ENCODE results near the gene MPO. TPM values are rescaled to one million over a fixed set of nuclear protein-coding genes. Genes with fewer than 3 reads are reported as not detected.

The MPO gene
- total and polyA plus RNA-seq, 10 of the 15 experiments (the other 5 are each of a cell fraction or from before 2014, with no cell fraction given), result 0.06 to 0.49 (median 0.14) TPM

- no peak overlapping the region for H2AFZ ChIP-seq (ENCODE audit: control insufficient read depth, low read depth, low read length)
- intact Hi-C loops (cut with micrococcal nuclease; ENCODE audit: unreplicated experiment) (no loop called here), in situ Hi-C loops (cut with MboI) (no loop called here)
- H3K4me1 ChIP-seq (ENCODE audit: control insufficient read depth, insufficient read depth, low read length), result no peaks in the 10 kb centered on the region; the same call in 1 of the 2 replicates
- SMC1A ChIA-PET (ENCODE audit: uncharacterized antibody, unreplicated experiment), result no interaction called here
- no peak overlapping the region for H3K27ac ChIP-seq (ENCODE audit: control insufficient read depth, insufficient read depth)
- H3K79me2 ChIP-seq (ENCODE audit: control insufficient read depth, insufficient read depth, low read length), result no peaks in the 10 kb centered on the region
- no peak overlapping the region for H3K9ac ChIP-seq (ENCODE audit: control insufficient read depth, insufficient read depth, low read length)
- no peaks in the 10 kb centered on the region for H4K20me1 ChIP-seq (ENCODE audit: control insufficient read depth, insufficient read depth)
- CTCF ChIA-PET, result interaction anchor here (1.6 kb wide), 1 partner anchor 31 kb away, joined by 4 read pairs; no protein-coding TSS in a partner anchor
- H3K4me2 ChIP-seq (ENCODE audit: control insufficient read depth, insufficient read depth), result no peak overlapping the region
- H3K4me3 ChIP-seq, result no peak overlapping the region
- no peaks in the 10 kb centered on the region; a peak in 1 of 4 replicates for H3K27me3 ChIP-seq (replicated peaks in 1 of 2; ENCODE audit: control insufficient read depth in 2 of 2, insufficient read depth in 2 of 2, low read length in 1 of 2)
- no peaks in the 10 kb centered on the region for H3K36me3 ChIP-seq (ENCODE audit: control insufficient read depth in 2 of 2, insufficient read depth in 2 of 2, low read length in 1 of 2)
- no peak for TF ChIP-seq SUPT20H (IDR thresholded peaks at IDR 0.05; ENCODE audit: borderline replicate concordance, control insufficient read depth, low read depth, low read length)
- no peak for TF ChIP-seq TBL1XR1 (IDR thresholded peaks at IDR 0.05; ENCODE audit: low read depth, low read length)
- TF ChIP-seq ZNF207 (IDR thresholded peaks at IDR 0.05; ENCODE audit: borderline replicate concordance), result no peak
- no peak for TF ChIP-seq NRF1 (conservative IDR thresholded peaks at IDR 0.05; ENCODE audit: low read depth, low read length)
- H3K9me3 ChIP-seq (replicated peaks; ENCODE audit: control insufficient read depth, insufficient read depth, low read length), result no peaks in the 10 kb centered on the region
- 65% methylated on average over 12 of the region's 12 CpGs for WGBS (ENCODE audit: insufficient coverage, insufficient replicate concordance, low lambda C conversion rate, missing lambda C conversion rate)
- FAIRE-seq (no peak), DNase-seq (ENCODE audit: low read depth, low spot score) (no peak), ATAC-seq (no peak)
- RAD21 ChIA-PET (ENCODE audit: unreplicated experiment), result no interaction called here
- no TSS peak for BruUV-seq (replicated peaks)
- POLR2A ChIA-PET, result no interaction called here
Measured at GRCh38 chr17:58272367-58273280, 8.1 kb downstream of the MPO start.

GRCh38 chr17:58271216-58271931 is 9.4 kb downstream of the MPO start:
- no peaks in the 10 kb centered on the region; the same call in 1 of the 2 replicates for H3K4me1 ChIP-seq (ENCODE audit: control insufficient read depth, insufficient read depth, low read length)
- ChIA-PET SMC1A (ENCODE audit: uncharacterized antibody, unreplicated experiment) (no interaction called here), CTCF (interaction anchor here (1.6 kb wide), 1 partner anchor 33 kb away, joined by 4 read pairs; no protein-coding TSS in a partner anchor), RAD21 (ENCODE audit: unreplicated experiment) (no interaction called here), POLR2A (no interaction called here)
- H4K20me1 ChIP-seq (ENCODE audit: control insufficient read depth, insufficient read depth), result no peaks in the 10 kb centered on the region
- no peak overlapping the region for H3K27ac ChIP-seq (ENCODE audit: control insufficient read depth, insufficient read depth)
- H2AFZ ChIP-seq (ENCODE audit: control insufficient read depth, low read depth, low read length), result no peak overlapping the region
- in situ Hi-C loops (cut with MboI) (no loop called here), intact Hi-C loops (cut with micrococcal nuclease; ENCODE audit: unreplicated experiment) (no loop called here)
- H3K4me3 ChIP-seq, result no peak overlapping the region
- H3K36me3 ChIP-seq (ENCODE audit: control insufficient read depth in 2 of 2, insufficient read depth in 2 of 2, low read length in 1 of 2), result no peaks in the 10 kb centered on the region
- no peaks in the 10 kb centered on the region; a peak in 1 of 4 replicates for H3K27me3 ChIP-seq (replicated peaks in 1 of 2; ENCODE audit: control insufficient read depth in 2 of 2, insufficient read depth in 2 of 2, low read length in 1 of 2)
- FAIRE-seq, result no peak
- no peak for ATAC-seq
- no peak overlapping the region for H3K4me2 ChIP-seq (ENCODE audit: control insufficient read depth, insufficient read depth)
- H3K9me3 ChIP-seq (replicated peaks; ENCODE audit: control insufficient read depth, insufficient read depth, low read length), result no peaks in the 10 kb centered on the region
- no peak overlapping the region for H3K9ac ChIP-seq (ENCODE audit: control insufficient read depth, insufficient read depth, low read length)
- BruUV-seq (replicated peaks), result no TSS peak
- 61% methylated on average over 21 of the region's 21 CpGs for WGBS (ENCODE audit: insufficient coverage, insufficient replicate concordance, low lambda C conversion rate, missing lambda C conversion rate)
- H3K79me2 ChIP-seq (ENCODE audit: control insufficient read depth, insufficient read depth, low read length), result no peaks in the 10 kb centered on the region
- DNase-seq (ENCODE audit: low read depth, low spot score), result no peak
- TF ChIP-seq BMI1 (IDR thresholded peaks at IDR 0.05; ENCODE audit: borderline replicate concordance), result no peak
- TF ChIP-seq RBBP5 (conservative IDR thresholded peaks at IDR 0.05), result no peak
- no peak for TF ChIP-seq MTA2 (IDR thresholded peaks at IDR 0.05; ENCODE audit: low read depth)
- no peak for TF ChIP-seq SREBF1 (IDR thresholded peaks at IDR 0.05; ENCODE audit: low read length)
- no peak for TF ChIP-seq ZNF592 (IDR thresholded peaks at IDR 0.05)
- no peak for TF ChIP-seq ZZZ3 (IDR thresholded peaks at IDR 0.05; ENCODE audit: control insufficient read depth, insufficient read length, low read depth)
- TF ChIP-seq SMAD1 (IDR thresholded peaks at IDR 0.05; ENCODE audit: low read depth, partially characterized antibody), result no peak
- no peak for TF ChIP-seq ZNF622 (IDR thresholded peaks at IDR 0.05)

All from GM12878 (cell line).